RCC 7860 (cell line): ENCODE results near the gene SVIL.
"Not testable (repeated sequence)": the region's sequence is repeated elsewhere in the genome, so short reads cannot be mapped to it uniquely, and the experiment has no call there.

ENCODE experiments used
- DNase-seq: peaks from one replicate; pipeline ENCODE4 v3.0.0-alpha.2; 2015; ENCODE audit warnings: low spot score
- FAIRE-seq: peaks from 2 replicates; lab custom pipeline; 2012; peaks lifted over from hg19 to GRCh38; lab: Jason Lieb, UNC

The SVIL gene

DNA sequence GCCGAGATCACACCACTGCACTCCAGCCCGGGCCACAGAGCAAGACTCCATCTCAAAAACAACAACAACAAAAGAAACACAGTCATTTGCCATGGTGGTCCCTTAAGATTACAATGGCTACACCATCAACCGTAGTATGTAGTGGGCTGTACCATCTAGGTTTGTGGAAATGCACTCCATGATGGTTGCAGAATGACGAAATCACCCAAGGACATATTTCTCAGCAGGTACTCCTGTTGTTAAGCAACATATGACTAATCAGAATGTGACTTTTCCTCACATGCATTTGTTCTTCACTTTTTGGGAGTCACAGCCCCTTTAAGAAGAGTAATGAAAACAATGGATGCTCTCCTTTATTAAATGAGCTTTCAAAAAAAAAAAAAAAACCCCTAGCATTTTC, 11.0 kb downstream of the SVIL start:
- DNase-seq (peak; percentile 15), FAIRE-seq (no peak)

DNA sequence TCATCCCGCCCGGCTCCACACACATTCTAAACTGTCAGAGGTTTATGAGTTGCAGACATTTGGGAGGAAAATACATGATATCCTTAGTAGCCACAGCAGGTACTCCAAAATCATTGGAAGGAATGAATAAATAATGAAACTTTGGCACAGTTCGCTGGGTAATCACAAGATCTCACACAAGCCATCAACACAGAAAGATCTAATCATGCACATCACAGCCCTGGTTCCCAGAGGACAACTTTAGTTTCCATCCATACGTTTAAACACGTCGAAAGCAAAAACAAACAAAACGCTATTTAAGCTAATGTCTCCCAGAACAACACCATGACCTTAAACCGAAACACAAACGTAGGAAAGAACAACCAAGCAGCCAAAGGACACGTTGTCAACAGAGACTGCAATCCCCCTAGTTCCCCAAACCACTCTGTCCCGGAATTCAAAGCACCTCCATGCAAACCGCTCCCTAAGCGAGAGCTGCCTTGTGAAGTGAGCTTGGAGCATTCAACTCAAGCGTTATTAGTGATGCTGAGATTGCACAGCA, 12.3 kb downstream of the SVIL start:
- FAIRE-seq = no peak
- DNase-seq = no peak

DNA sequence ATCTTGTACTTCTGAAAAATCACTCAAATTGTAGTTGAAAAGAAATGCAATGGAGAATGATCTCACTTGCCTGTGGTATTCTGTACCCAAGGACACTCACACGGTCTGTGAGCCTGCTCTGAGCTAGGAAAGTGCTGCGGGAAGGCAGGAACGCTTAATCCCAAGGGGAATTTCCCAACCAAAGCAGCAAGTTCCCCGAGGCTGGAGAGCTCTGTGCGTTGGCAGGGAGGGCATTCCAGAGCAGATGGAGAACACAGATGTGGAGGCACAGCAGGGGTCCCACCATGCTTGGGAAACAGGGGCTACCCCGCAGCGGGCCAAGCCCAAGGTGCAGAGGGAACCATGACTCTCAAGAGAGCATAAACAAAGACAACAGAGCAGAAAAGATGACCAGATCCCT, 13.6 kb downstream of the SVIL start:
- DNase-seq = peak; percentile 88

DNA sequence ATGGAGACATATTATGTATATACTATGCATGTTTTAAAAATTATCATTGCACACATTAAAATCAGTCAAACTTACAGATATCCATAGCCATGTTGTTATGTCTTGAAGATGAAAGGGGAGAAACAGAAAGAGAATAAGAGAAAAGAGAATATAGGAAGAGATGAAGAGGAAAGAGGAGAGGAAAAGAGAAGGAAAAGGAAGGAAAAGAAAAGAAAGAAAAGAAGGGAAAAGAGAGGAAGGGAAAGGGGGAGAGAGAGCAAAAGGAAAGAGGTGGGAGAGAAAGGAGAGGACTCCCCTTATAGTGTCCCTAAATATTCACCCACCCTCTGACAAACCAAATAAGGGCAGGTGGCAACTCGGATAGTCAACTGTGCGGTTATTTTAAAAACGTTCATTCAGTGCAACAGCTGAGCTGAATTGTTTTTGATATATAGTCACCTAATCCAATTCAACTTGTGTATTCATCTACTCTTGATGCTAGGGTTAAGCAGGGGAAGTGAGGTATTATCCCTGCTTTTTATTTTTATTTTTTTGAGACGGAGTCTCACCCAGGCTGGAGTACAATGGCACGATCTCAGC, 14.6 kb downstream of the SVIL start:
- no peak for DNase-seq
- no peak for FAIRE-seq

More for the DNA sequence above, 13.6 kb downstream of the SVIL start:
- FAIRE-seq = peak; percentile 91

DNA sequence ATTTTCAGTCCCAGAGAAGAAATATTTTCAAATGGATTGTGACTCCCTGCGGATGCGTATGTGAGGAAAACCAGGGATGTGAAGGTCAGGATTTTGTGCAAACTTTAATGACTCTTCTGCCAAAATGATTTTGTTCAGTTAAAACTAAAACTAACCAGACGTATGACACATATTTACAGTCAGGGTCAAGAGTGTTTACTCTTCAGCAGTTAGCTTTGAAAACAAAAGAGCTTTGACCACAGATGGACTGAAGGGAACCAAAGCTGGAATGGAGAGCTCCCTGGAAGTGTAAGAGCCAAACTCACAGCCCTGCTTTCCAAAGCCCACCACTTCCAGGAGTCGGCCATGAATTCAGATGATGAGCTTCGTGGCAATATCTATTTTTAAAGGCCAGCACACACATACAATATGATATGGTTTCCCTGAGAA, 15.5 kb downstream of the SVIL start:
- peak; percentile 43 for DNase-seq
- peak; percentile 77 for FAIRE-seq

DNA sequence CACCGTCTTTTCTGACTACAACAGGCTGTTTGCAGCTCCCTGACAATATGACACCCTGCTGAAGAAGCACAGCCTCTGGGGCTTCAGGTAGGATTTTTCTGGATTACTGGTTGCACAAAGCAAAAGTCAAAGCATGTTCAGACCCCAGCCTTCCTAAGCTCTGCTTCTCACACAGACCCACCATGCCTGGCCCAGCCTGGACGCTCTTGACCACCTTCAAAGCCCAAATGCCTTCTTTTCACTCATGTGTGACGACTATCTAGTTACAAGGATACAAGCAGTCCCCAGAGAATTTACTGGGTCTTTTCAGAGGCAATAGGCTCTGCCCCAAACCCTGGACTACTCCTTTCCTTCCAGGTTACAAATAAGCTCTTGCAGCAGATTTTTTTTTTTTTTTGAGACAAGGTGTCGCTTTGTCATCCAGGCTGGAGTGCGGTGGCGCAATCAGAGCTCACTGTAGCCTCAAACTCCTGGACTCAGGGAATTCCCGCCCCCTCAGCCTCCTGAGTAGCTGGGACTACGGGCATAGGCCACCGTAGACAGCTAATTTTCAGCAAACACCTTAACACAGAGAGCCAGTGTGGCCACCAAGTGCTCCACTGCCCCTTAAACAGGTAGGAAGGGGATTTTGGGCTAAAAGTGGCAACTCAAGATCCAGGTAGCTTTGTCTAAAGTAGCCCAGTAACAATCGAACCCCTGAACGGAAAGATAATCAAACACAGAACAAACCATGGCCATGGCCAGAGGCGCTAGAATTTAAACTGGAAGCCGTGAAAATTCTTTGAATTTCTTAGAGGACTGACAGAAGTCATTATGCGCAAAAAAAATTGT, 16.2 kb downstream of the SVIL start:
- peak; percentile 71 for FAIRE-seq
- DNase-seq = peak; percentile 61

DNA sequence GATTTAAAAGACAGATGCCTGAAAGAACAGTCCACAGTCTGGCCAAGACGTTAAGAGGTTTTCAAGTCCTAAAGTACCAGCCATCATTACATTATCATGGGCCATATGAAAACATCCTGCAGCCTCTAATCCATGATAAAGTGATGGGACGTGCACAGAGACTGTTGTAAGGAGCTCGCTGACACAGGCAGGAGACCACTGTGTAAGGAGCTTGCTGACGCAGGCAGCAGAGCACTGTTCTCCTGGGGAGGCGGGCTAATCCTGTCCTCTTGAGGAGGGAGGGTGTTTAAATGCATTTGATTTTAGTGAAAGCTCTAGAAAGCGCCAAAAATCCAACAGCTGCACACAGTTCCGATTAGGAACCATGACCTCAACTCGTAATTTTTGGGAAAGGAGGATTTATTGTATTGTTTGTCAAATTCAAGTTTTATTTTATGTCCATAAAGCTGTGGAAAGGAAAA, 16.9 kb downstream of the SVIL start:
- DNase-seq (no peak), FAIRE-seq (no peak)

DNA sequence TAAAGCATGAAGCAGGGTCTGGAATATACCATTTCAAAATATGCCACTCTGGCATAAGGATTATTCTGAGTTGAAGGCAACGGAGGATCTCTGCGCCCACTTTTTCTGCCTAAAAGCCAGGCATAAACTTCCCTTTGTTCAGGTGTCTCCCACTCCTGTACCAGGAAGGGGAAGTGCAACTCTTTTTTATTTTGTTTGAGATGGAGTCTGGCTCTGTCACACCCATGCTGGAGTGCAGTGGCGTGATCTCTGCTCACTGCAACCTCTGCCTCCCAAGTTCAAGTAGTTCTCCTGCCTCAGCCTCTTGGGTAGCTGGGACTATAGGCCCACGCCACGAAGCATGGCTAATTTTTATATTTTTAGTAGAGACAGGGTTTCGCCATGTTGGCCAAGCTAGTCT, 18.2 kb downstream of the SVIL start:
- FAIRE-seq (no peak), DNase-seq (no peak)

DNA sequence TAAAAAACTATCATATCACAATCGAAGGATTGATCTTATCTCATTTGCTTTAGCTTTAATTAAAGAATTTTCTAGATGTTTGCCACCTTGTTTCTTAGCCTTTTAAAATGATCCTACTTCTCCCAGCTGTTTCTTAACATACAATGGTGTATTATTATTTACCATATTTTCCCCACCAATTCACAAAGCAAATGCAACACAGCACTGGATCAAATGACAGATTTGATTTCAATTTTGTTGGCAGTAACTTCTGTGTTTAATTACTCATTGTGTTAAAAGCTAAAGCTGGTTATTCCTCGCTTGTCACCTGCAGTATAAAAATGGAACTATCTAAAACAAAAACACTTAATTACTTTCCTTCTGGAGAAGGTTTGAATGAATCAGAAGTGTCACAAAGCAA, 19.6 kb downstream of the SVIL start:
- DNase-seq (no peak), FAIRE-seq (no peak)

DNA sequence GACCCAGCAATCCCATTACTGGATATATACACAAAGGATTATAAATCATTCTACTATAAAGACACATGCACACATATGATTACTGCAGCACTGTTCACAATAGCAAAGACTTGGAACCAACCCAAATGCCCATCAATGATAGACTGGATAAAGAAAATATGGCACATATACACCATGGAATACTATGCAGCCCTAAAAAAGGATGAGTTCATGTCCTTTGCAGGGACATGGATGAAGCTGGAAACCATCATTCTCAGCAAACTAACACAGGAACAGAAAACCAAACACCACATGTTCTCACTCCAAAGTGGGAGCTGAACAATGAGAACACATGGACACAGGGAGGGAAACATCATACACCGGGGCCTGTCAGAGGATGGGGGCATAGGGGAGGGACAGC, 20.5 kb downstream of the SVIL start:
- not testable (repeated sequence) for DNase-seq, FAIRE-seq

DNA sequence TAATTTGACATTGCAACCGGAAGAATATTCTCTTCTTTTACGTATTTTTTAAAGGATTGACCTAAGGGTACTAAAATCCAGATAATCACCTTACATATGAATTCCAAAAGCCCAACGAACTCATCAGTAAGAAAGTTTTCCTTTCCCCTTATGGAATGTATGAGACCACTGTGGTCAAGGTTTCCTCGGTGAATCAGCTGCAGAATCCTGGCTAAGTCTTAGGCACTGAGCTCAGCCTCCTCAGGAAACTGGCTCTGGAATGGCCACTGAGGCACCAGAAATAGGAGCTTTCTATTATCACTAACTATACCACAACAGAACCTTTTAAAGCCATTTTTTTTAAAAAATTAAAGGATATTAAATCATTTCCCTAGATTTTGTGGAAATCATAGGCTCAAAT, 21.0 kb downstream of the SVIL start:
- peak; percentile 52 for FAIRE-seq

DNA sequence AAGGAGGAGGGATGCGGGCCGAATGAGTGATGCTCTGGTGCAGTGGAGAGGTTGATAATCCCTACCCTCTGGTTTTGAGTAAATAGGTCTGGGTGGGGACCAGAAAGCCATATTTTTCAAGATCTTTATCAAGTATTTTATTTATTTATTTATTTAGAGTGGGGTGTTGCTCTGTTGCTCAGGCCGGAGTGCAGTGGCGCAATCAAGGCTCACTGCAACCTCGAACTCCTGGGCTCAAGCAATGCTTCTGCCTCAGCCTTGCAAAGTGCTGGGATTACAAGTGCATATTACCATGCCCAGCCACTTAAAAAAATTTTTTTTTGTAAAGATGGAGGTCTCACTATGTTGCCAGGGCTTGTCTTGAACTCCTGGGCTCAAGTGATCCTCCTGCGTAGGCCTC, 21.6 kb downstream of the SVIL start:
- DNase-seq (no peak), FAIRE-seq (no peak)

More for the DNA sequence above, 21.0 kb downstream of the SVIL start:
- DNase-seq = peak; percentile 52

DNA sequence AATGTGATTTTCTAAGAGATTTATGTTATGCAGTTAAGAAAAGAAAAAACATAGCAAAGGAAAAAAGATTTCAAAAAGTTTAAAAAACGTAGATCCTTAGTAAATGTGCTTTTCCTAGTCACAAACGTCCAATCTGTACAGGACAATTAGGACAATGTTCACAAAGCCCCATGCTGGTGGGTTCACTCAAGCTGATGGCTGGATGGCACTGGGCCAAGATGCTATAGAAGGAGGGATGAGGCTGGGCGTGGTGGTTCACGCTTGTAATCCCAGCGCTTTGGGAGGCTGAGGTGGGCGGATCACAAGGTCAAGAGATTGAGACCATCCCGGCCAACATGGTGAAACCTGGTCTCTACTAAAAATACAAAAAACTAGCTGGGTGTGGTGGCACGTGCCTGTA, 22.1 kb downstream of the SVIL start:
- FAIRE-seq = no peak
- no peak for DNase-seq

DNA sequence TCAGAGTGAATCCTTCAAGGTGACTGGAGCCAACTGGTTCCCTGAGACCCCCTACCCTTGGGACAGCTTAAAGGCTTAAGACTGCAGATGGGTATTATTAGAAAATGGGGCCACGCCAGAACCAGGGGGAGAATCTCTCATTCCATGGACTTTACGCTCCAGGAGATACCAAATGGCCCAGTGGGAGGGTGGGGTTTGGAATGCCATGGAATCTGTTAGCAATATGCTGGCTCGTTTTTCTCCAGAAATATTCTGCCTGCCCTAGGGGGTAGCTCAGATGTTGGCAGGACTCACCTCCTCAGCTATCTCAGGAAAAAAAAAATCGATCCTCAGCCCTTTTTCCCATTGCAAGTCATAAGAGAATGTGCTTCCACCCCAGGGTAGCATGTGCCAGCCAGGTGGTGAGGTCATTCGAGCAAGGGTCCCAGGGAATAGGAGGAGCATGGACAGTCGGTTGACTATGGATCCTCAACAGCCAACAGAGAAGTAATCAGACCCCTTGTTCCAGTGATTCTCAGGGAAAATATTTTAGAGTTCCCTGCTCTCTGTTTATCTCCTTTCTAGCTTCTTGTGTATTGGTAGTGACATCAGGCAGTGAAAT, 22.9 kb downstream of the SVIL start:
- FAIRE-seq = no peak

DNA sequence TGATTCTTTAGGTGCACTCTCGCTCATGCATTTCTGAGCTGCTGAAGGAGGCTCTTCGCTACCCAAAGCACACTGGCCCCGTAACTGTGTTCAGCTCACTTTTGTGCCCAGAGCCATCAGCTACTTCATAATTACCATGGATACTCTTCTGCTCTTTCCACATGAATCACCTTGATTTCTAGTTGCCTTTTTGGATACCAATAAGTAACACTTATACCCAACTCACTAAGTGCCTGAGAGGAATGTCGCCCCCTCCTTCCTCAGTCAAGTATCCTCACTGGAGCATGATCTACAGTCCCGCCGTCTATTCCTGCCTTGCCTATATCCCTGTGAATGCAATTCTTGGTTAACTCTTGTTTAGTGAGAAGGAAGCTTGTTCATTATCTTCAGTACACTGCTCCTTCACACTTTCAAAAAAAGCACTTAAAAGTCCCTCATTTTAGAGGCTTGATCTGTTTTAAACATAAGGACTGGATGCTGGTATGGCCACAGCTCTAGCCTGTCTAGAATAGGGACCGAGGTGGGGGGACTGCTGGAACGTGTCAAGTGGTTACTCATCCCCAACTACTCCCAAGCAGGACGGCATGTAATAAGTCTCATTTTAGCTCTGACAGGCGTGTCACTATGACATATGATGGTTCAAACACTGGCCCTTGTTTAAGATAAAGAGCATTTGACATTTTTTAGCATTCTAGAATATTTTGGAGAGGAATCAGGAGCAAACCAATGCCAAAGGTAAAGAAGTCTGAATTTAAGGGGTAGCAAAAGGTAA, 23.7 kb downstream of the SVIL start:
- FAIRE-seq (no peak), DNase-seq (no peak)

More for the DNA sequence above, 22.9 kb downstream of the SVIL start:
- DNase-seq = no peak

DNA sequence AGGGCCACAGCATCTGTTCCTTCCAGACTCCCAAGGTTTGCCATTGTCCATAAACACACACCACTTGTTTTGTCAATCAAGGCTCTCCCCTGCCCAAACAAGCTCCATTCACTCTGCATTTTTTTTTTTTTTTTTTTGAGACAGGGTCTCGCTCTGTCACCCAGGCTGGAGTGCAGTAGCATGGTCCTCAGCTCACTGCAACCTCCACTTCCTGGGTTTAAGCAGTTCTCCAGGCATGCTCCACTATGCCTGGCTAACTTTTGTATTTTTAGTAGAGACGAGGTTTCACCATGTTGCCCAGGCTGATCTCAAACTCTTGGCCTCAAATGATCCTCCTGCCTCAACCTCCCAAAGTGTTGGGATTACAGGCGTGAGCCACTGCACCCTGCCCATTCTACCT, 24.4 kb downstream of the SVIL start:
- FAIRE-seq, DNase-seq: not testable (repeated sequence)

DNA sequence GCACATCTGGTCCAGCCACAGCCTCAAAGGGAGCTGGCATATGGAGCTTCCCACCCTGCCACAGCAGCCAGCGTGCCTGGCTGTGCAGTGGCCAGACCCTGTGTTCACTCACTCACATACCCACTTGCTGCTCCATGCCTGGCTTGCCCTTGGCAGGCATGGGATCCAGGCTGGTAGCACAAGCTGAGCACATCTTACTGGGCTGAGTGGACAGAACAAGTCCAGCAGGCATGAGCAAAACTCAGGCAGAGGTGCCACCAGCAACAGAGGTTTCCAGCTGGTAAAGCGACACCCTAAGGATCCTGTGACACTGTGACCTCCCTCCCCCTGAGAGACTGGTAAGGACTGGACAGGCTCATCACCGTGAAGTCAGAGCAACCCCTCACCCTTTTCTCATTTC, 25.1 kb downstream of the SVIL start:
- DNase-seq = no peak
- FAIRE-seq = no peak

DNA sequence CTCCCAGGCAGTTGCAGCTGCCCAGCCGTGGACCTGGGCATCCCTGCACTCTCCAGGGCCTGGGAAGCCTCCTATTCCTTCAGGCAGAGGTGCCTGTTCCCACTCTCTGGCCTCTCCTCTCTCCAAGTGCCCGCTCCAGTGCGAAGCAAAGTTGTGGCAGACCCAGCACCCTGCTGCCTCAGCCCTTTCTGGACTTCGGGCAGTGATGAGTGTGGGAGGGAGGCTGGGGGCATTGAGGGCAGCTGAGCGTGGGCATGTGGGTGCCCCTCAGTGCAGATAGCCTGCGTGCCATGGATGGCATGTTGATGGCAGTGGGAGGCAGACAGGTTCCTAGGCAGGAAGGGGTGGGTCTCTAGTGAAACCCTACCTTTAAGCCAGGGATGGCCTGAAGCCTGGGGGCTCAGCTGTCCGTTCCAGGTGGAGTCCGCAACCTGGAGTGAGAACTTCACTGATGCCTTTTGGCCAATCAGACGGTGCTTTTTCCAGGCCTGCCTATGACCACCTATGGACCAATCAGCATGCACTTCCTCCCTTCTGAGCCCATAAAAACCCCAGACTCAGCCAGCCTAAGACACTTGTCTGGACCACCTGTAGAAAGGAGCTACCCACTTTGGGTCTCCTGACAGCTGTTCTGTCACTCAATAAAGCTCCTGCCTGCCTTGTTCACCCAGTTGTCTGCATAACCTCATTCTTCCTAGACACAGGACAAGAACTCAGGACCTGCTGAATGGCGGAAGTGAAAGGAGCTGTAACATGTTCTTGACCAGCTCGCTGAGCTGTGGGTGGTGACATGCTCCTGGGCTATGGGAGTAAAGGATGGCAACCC, 26.1 kb downstream of the SVIL start:
- DNase-seq = no peak
- FAIRE-seq = no peak

DNA sequence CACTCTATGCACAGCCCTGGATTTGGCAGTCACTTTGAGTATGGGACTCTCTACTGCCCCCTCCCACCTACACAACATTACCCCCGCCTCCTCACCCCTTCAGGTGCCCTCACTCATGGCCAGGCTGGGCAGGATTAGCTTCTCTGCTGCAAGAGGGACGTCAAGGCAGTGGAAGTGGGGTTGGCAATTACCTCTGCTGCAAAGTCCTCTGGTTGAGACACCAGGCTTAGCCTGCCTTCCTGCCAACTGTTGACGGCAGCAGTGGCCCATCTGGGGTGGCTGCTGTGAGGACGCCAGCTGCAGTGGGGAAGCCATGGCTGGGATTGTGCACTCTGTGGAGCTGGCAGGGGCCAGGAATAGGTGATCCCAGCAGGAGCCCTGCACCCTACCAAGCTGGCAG, 26.7 kb downstream of the SVIL start:
- no peak for FAIRE-seq

DNA sequence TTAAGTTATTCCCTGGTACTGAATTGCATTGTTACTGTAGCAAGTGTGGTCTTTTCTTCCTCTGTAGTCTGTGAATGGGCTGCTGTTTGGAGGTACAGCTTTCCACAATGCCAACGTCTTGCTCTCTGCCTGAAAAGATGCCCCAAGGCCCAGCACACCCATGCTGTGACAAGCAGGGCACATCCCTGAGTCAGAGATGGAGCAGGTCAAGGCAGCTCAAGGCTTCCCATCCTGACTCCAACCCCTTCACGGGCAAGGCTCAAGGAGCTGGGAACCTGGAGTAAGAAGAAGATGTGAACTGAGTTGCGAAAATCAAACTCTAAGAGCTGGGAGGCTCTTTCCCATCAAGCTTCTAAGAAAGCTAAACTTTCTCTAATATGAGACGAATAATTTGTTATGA, 27.2 kb downstream of the SVIL start:
- DNase-seq (no peak), FAIRE-seq (no peak)

More for the DNA sequence above, 26.7 kb downstream of the SVIL start:
- no peak for DNase-seq
